Endothelial cell (in vitro differentiated cells): ENCODE results near the gene TSPAN9. TPM values are rescaled to one million over a fixed set of nuclear protein-coding genes. Genes with fewer than 3 reads are reported as not detected.

Source experiments
- DNase-seq: peaks from one replicate; pipeline ENCODE4 v3.0.0; 2021; ENCODE audit warnings: low spot score
- H3K27ac Mint-ChIP-seq: one replicate; pipeline ENCODE4 v1.8.0; 2021; ENCODE audit warnings: mixed read lengths, inconsistent platforms; ENCODE audit not compliant: unreplicated experiment
- H3K27me3 Mint-ChIP-seq: one replicate; pipeline ENCODE4 v1.8.0; 2021; ENCODE audit warnings: mild to moderate bottlenecking, moderate library complexity, mixed read lengths, inconsistent platforms; ENCODE audit not compliant: unreplicated experiment
- H3K36me3 Mint-ChIP-seq: one replicate; pipeline ENCODE4 v1.8.0; 2021; ENCODE audit warnings: mild to moderate bottlenecking, low read depth, mixed read lengths, inconsistent platforms; ENCODE audit not compliant: unreplicated experiment
- H3K4me1 Mint-ChIP-seq: one replicate; pipeline ENCODE4 v1.8.0; 2021; ENCODE audit warnings: mild to moderate bottlenecking, mixed read lengths, inconsistent platforms; ENCODE audit not compliant: unreplicated experiment
- H3K4me3 Mint-ChIP-seq: one replicate; pipeline ENCODE4 v1.8.0; 2021; ENCODE audit warnings: mild to moderate bottlenecking, mixed read lengths, inconsistent platforms; ENCODE audit not compliant: unreplicated experiment
- H3K9me3 Mint-ChIP-seq: one replicate; pipeline ENCODE4 v1.8.0; 2021; ENCODE audit warnings: mixed read lengths, inconsistent platforms; ENCODE audit not compliant: unreplicated experiment
- CTCF ChIP-seq: fragments of 200-600 bp; sonication (generic); IDR thresholded peaks from one replicate; pipeline ENCODE4 v1.5.0; 2021; ENCODE audit warnings: antibody characterized with exemption; ENCODE audit not compliant: unreplicated experiment
- total RNA-seq: library from RNA; stranded (reverse); fragmentation: NEBNext Ultra II Directional; extraction: Animal tissue kit (Norgen Biotek cat#: 25700); gene quantifications from one replicate; pipeline ENCODE4 v1.2.1, GENCODE V29; 2021; ENCODE audit not compliant: unreplicated experiment

TSPAN9 gene
- total RNA-seq, 1 donor from 2014 or later: 116 TPM

GRCh38 chr12:3213768-3214167, 136.6 kb downstream of the TSPAN9 start:
- peaks cover 13% of the 10 kb centered on the region for H3K27me3 Mint-ChIP-seq
- no peak for DNase-seq
- no peak overlapping the region for H3K27ac Mint-ChIP-seq
- H3K4me1 Mint-ChIP-seq: peaks cover 34% of the 10 kb centered on the region
- TF ChIP-seq CTCF: no peak
- peak overlapping the region; percentile 14 for H3K4me3 Mint-ChIP-seq
- peaks cover 11% of the 10 kb centered on the region for H3K36me3 Mint-ChIP-seq
- no peaks in the 10 kb centered on the region for H3K9me3 Mint-ChIP-seq

GRCh38 chr12:3214526-3215365, 137.6 kb downstream of the TSPAN9 start:
- DNase-seq: no peak
- peak overlapping the region; percentile 62 for H3K4me3 Mint-ChIP-seq

GRCh38 chr12:3215410-3215975, 138.3 kb downstream of the TSPAN9 start:
- no peak for TF ChIP-seq CTCF
- Mint-ChIP-seq H3K4me1 (peaks cover 42% of the 10 kb centered on the region), H3K27ac (no peak overlapping the region), H3K36me3 (peaks cover 12% of the 10 kb centered on the region), H3K4me3 (no peak overlapping the region), H3K9me3 (no peaks in the 10 kb centered on the region), H3K27me3 (peaks cover 13% of the 10 kb centered on the region)
- DNase-seq: no peak

More at GRCh38 chr12:3214526-3215365, 137.6 kb downstream of the TSPAN9 start:
- Mint-ChIP-seq H3K36me3 (peaks cover 12% of the 10 kb centered on the region), H3K4me1 (peaks cover 38% of the 10 kb centered on the region), H3K9me3 (no peaks in the 10 kb centered on the region), H3K27me3 (peaks cover 13% of the 10 kb centered on the region), H3K27ac (no peak overlapping the region)
- no peak for TF ChIP-seq CTCF

DNA sequence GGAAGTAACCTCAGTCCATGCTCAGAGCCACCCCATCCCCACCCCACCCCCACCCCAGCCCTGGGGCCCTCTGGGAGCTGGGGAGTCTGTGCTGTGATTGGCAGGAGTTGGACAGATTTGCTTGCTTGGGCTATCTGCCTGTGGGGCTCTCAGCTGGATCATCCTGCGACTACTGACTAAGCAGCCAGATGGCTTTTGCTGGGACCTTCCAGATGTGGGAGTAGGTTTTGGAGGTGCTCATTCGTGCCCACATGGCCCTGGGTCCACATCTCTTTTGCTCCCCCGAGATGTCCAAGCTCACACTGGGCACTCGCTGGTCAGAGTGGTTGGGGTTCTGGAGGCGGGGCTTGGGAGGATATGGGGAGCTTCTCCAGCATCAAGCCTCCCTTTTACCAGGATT, 138.9 kb downstream of the TSPAN9 start:
- no peak for DNase-seq
- Mint-ChIP-seq H3K36me3 (peaks cover 12% of the 10 kb centered on the region), H3K4me3 (no peak overlapping the region), H3K4me1 (peaks cover 47% of the 10 kb centered on the region), H3K27ac (no peak overlapping the region), H3K9me3 (no peaks in the 10 kb centered on the region), H3K27me3 (peaks cover 13% of the 10 kb centered on the region)
- TF ChIP-seq CTCF: no peak
